Dermis blood vessel endothelial cell (primary cell): ENCODE results near the gene PTGDR2. TPM values are rescaled to one million over a fixed set of nuclear protein-coding genes. Genes with fewer than 3 reads are reported as not detected.

Experiments used
- DNase-seq: peaks from one replicate; pipeline ENCODE4 v3.0.0; 2010
- total RNA-seq: library from RNA; depleted of rRNA; stranded (reverse); fragments of >200 nt; gene quantifications from 2 replicates; pipeline ENCODE4 v1.2.3, GENCODE V29; 2014

Gene PTGDR2
- total RNA-seq, 1 donor from 2014 or later = not detected

DNA sequence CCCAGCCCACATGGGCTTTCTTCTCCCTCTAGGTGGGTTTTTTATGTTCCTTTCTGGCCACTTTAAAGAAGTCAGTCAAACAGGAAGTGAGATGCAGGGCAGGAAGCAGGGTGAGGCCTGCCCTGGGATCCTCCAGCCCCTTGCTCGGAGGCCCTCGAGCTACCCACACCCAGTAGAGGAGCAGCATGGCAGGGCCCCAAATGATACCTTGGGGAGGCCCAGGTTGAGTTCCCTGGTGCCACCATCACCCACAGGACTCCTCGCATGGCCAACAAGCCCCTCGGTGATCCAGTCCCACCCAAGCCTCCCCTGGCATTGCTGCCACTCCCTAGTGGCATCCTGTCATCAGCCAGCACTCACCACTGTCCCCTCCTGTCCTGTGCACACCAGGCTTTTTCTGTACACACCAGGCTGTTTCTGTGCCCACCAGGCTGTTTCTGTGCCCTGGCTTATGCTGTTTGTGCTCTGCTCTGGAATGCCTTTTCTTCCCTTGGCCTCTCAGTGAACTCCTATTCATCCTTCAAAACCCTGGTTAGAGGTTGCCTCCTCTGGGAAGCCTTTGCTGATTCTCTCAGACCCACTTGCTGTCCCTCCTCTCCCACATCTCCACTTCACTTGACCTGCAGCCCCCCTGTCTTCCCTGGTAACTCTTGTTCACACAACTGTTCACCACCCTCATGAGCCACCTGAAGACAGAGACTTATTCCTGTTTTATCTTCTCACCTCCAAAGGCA lies 3.1 kb upstream of the PTGDR2 start:
- no peak for DNase-seq

DNA sequence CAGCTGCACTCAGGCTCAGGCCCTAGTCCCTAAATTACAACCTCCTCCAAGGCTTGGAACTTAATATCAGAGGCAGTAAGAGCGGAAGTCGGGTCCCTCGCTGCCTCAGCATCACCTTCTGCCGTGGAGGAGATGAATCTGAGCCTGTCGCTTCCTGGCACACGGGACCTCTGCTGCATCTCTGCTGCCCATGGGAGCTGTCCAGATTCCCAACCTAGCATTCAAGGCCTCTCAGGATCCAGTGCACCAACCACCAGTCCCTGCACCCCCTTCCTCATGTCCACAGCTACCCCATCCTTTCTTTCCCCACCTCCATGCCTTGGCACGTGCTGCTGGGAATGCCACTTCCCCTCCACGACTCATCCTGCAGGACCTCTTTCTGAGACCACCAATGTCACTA lies 2.5 kb upstream of the PTGDR2 start:
- no peak for DNase-seq

DNA sequence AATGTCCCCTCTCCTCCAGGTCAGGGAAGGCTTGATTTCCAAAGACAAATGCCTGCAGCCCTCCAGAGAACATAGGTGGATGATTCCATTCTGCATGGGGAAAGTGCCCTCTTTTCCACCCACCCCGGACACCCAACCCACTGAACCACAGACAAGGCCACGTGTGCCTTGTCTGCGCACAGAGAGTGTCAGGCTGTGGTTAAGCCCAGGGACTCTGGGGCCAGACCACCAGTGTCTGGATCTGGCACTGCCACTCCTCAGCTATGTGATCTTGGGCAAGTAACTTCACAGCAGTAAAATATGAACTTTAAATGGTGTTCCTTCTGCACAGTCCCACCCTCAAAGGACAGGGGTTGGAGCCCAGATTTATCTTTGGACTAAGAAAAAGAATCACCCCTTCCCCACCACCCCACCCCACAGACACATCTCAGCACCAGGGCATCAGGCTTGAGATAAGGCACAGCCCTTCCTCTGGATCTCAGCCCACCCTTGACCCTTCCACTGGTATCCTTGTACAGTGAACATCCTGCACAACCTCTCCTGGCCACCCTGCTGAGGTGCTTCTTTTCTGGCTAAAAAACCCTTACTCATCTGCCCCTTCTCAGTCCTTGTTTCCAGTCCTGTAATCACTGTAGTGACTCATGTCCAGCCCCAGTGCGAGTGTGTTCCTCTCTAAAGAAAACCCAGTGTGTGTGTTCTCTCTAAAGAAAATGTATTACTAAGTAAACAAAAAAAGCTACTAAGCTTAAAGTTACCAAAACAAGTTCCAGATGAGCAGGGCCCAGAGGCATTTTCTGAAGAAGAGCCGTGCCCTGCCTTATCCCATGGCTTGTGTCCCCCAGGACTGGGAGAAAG lies 1.9 kb upstream of the PTGDR2 start:
- no peak for DNase-seq

DNA sequence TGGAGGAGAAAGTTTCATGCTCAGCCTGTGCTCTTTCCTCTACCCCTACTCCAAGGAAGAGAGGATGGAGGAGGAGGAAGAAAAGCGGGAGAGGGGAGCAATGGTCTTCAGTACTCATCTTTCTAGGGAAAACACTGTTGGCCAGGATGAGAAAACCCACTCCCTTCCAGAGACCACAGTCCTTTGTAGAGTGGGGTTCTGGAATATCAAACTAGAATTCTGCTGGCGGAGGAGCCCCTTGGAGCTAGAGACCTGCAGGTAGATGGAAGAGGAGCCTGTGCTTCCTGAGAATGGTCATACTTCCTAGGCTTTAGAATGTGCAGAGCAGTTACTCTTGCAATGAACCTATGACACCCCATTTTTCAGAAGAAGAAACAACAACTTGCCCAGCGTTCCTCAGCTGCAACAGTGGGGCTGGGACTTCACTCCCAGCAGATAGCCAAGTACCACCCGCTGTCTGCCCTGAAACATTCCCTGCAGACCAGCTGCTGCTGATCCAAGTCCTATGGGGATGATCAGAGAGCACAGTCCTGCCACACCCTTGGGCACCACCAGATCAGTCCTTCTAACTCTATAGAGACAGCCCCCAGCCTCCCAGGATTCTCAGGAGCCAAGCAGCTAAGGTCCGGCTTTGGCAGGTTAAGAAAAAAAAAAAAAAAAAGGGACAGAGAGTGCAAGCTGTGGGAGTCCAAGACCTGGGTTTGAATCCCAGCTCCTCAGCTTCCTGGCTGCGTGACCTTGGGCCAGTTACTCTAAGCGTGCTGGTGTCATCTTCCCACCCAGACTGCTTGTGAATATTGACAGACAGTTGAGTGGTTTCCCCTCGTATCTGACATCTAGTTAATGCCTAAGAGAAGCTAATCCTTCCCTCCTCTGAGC lies 664 bp downstream of the PTGDR2 start:
- no peak for DNase-seq

DNA sequence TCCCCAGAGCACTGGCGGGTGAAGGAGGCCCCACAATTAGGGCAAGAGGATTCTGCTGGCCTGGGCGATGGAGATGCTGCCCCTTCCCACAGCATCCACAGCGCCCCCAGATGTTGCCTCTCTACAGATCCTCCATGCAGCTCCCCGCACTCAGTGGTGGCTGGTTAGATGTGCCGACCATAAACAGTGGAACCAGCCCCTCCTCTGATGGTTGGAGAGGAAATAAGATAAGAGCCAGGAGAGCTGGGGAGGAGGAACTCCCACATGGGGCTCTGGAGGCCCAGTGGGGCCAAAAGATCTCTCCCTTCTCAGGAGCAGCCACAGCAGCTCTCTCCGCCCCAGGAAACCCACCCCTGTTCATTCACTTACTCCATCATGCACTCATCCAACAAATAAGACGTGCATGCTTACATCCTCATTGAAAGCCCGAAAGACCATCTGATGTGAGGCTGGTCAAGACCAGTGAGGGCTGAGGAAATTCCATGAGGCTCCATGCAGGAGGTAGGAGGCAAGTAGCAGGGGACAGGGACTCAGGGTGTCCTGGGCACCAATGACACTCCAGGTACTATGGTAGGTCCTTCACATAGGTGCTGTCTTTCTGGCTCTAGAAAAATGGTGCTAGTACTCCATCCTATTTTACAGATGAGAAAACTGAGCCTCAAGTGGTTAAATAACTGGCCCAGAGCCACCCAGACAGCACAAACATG lies 1.5 kb downstream of the PTGDR2 start:
- no peak for DNase-seq

DNA sequence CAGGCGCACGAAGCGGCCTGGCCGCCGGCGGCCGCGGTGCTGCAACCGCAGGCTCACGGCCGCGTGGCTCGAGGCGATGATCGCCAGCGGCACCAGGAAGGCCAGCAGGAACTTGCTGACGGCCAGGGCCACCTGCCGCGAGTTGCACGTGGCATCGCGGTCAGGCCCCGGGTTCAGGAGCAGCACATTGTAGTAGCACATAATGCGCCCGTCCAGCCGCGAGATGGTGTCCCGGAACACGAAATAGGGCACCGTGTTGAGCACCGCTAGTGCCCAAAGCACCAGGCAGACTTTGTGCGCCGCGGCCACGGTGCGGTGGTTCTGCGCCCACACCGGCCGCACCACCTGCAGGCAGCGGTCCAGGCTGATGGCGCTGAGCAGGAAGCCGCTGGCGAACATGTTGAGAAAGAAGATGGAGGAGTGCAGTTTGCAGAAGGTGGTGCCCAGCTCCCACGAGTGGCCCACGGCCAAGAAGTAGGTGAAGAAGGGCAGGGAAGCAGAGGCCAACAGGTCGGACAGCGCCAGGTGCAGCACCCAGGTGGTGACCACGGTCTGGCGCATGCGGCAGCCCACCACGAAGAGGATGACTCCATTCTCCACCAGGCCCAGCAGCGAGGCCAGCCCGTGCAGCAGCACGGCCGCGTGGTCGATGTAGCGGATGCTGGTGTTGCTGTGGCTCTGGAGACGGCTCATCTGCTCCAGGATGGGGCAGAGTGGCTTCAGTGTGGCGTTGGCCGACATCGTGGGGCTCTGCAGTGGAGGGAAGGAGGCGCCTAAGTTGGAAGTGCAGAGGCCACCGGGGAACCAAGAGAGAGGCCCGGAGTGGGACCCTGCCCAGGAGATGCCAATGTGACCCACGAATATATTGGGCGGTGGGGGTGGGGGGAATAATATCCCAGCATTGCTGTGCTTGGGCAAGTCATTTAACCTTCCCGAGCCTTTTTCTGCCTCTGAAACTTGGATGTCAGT lies 2.5 kb downstream of the PTGDR2 start:
- no peak for DNase-seq

DNA sequence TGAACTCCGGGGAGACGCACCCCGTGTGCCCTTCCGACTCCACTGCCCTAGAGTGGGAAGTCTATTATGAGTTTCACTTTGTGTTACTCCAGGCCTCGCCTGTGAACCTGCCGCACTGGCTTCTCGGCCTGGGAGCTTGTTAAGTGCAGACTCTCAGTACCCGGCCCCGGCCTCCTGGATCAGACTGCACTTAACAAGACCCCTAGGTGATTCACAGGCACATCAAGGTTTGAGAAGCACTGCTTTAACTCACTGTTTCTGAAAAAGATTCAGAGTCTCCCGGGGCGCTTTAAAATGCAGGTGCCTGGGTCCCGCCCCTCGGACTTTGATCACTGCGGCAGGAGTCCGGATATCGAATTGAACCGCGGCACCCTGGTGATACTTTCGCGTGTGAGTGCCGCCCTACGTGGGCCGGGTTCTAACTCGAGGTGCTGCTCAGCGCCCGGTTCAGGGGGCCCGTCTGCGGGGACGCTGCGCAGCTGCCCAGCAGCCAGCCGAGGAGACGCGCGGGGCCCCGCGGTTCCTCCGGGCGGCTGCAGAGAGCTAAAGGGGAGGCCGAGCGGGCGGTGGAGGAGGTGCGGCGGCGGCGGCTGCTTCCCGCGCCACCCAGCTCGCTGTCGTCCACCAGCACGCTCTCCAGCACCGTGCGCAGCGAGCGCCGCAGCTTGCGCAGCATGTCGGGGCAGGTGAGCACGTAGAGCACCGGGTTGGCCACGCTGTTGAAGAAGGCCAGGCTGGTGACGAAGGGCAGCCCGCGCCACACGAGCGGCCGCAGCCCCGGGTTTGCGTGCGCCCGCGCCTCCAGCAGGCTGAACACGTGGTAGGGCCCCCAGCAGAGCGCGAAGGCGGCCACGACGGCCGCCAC lies 3.4 kb downstream of the PTGDR2 start:
- DNase-seq = no peak

DNA sequence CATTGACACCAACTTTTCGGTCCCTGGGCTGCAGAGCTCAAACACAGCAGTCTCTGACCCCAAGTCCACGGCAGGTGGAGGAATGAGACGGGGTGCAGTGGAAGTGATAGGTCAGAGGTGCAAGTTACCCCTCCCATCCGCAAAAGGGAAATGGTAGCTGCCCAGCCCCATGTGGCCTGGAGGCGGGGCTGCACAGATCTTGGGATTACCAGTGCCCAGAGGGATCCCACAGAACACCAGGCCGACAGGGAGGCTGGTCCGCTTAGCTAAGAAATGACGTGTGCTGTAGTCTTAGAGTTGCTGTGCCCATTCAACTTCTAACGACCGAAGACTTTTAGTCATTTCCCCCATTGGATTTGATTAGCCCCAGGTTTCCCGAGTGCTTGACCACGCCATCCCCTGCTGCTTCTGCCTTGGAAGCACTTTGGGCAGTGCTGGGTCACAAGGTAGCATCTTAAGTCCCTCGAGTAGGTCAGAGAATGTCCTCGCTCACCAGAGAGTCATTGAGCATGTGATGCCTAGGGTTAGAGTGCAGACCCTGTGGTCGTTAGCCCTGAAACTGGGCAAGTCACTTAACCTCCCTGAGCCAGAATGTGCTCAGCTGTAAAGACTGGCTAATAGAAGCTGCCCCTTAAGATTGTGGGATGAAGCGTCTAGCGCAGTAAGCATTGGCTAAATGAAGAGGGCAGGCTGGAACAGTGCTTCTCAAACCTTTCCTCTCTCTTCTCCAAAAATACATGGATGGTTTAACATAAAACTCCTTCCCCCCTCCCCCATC lies 4.2 kb downstream of the PTGDR2 start:
- DNase-seq = no peak

DNA sequence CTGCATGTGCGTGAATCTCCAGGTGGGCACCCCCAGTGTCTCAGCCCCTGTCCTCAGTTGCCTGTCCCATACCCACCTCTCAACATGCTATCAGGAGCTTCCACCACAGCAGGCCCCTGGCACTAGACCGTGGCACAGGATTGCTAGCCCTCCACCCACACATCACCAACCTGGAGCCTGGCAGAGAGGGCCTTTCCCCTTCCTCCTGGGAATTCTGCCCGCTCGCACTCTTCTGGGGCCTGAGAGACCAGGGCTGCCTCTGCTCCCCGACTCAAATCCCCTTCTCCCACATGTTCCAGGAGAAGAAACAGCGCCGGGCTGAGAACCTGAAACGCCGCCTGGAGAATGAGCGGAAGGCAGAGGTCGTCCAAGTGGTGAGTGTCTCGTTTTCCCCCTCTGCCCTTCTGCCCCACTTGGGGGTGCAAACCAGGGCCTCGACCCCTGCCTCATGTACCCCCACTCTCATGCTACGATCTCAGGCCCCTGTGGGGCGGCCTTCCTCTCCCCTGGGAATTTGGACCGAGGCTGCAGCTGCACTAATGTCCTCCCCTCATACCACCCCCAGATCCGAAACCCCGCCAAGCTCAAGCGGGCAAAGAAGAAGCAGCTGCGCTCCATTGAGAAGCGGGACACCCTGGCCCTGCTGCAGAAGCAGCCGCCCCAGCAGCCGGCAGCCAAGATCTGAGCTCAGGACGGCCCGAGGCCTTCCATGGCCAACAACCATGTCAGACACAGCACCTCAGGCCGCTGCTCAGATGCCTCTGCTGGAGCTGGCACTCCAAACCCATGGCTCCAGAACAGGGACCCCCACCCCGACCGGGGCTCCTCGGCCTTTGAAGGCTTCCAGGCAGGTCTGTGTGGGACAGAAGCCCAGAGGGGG lies 5.9 kb downstream of the PTGDR2 start:
- DNase-seq = no peak

DNA sequence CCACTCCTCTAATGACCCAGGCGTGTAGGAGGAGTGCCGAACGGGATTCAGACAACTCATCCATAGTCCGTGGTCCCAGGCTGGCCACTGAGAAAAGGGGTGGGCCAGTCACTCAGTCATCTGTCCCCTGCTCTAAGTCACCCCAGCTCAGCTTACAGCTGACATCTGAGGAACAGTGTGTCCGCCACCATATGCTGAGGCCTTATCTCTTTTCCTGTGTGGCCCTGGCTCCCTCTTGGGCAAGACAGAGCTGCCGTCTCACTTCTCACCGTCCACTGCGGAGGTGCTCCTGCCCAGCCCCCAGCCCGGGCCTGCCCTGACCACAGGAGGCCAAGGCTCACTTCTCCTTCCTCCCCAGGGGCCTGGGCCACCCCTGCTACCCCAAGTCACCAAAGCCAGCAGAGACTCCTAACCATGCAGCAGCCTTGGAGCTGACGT lies 7.0 kb downstream of the PTGDR2 start:
- DNase-seq = no peak

DNA sequence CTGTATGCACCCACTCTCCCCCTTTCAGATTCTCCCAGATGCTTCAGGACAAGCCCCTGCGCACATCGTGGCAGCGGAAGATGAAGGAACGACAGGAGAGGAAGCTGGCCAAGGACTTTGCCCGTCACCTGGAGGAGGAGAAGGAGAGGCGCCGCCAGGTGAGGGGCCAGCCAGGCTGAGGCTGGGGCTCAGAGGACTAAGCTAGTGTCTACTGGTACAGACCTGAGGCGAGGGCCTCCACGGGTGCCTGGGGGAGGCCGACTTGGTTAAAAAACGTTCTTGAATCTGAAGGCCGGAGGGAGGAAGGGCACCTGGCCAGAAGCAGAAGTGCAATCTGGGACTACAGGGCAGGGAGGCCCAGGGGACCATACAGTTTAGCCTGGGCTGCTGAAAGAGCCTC lies 7.9 kb downstream of the PTGDR2 start:
- no peak for DNase-seq

DNA sequence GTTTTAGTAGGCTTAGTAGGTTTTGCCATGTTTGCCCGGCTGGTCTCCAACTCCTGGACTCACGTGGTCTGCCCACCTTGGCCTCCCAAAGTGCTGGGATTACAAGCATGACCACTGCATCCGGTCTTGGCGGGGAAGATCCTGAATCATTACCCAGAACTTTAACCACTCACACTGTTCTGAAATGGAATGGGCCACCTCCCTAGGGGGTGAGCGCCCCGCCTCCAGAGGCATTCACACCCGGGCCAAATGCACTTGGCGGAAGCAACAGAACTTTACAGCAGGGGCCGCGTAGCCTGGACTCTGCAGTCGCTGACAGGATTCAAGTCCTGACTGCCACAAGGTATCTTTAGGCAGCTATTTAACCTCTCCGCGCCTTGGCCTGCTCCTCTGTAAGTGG lies 8.5 kb downstream of the PTGDR2 start:
- no peak for DNase-seq

DNA sequence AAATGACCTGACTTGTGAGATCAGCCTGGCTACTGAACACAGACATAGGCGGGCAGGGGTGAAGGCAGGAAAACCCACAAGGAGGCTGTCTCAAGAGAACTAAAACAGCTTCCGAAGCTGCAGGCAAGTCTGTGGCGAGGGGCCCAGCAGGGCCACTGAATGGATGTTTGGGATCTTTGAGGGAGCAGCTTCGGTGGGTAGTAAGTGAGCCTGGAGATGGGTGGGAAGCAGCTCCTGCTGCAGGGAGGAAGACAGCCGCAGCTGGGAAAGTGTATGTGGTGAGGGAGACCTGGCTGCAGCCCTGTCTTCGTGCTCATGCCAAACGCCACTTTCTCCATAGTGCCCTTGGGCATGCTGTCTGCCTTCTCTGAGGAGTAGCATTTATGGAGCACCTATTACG lies 10.4 kb downstream of the PTGDR2 start:
- no peak for DNase-seq

DNA sequence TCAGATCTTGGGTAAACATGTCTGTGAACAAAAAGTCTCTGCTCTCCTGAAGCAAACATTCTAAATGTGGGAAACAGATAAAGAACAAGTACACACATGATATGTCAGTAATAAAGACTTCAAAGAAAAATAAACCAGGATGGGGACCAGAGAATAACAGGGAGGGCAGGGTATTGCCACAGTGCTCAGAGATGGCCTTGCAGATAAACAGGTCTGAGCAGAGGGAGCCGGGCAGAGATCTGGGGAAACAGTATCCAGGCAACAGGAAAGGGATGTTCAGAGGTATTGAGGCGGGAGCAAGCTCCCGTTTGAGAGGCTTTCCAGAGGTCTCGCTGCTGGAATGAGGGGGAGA lies 10.9 kb downstream of the PTGDR2 start:
- DNase-seq = peak; percentile 15

DNA sequence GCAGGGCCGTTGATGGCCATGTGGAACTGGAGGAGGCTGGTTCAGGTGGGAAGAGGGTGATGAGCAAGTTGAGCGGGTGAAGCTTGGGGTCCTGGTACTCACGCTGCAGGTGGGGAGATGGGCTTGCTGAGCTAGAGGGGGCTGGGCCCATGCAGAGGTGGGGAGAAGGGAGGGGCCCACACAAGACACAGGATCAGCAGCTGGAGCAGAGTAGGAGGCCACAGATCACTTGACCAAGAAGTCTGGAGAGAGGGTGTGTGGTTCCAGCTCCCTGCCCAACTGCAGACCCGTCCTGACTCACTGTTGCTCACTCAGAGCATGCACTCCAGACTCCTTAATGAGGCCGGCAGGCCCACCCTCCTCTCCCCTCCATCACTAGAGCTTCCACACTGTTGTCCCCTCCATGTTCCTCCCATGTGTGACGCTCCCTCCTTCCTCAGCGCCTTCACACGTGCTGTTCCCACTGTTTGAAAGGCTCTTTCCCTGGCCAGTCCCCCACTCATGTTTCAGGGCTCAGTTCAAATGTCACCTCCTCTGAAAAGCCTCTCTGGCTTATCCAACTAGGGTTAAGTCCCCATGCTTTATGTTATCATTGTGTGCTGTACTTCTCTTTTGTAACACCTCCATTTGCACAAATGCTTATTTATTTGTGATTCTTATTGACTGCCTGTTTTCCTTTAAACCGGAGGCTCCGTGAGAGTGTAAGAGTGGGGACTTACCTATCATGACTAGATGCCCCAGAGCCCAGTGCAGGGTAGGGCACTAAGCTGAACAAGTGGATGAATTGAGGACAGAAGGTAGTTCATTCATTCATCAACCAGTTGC lies 11.5 kb downstream of the PTGDR2 start:
- peak; percentile 27 for DNase-seq

DNA sequence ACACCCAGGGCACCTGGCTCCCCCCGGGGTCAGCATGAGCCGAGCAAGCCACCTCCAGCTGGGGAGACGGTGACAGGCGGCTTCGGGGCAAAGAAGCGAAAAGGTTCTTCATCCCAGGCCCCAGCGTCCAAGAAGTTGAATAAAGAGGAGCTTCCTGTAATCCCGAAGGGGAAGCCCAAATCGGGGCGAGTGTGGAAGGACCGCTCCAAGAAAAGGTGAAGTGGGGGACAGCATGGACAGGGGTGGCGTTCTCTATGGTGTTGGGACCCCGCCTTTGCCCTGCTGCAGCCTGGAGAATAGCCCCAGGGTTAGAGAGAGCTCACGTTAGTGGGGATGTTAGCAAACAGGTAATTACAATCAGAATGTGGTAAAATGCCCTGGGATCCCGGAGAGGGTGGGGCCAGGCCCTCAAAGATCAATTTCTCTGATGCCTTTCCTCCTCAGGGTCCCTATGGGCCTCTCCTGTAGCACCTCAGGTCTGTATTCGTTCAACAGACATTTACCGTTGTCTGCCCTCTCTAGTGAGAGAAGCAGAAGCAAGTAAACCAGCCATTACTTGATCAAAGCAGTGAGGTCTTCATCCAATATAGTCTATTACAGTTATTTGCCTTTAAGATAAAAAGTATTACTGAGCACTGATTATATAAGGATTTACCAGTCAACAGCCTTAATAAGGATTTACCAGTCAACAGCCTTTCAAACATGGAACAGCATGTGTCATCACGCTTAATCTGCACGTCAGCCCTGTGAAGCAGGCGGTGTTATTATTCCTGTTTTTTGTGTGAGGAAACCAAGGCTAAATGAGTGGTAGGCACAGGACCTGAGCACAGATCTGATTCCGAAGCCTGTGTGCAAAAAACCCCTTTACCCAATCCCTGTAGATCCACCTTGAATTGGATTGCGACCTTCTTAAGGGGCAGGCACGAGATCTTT lies 12.8 kb downstream of the PTGDR2 start:
- DNase-seq = peak; percentile 52
